ENCODE measurements around the gene NDUFAB1.

Gene NDUFAB1

GRCh38 chr16:23607726-23608125, 11.6 kb upstream of the NDUFAB1 start:
- H3K4me3 ChIP-seq (replicated peaks in 1 of 2; ENCODE audit: low read depth in 2 of 2, low read length in 2 of 2): no peak overlapping the region
- peak; percentile 20 to 52 for DNase-seq (ENCODE audit: low read depth in 2 of 2)
- no peak for TF ChIP-seq CTCF (IDR thresholded peaks at IDR 0.05; ENCODE audit: low read depth, low read length)

GRCh38 chr16:23597003-23597756, 1.1 kb upstream of the NDUFAB1 start:
- TF ChIP-seq CTCF (IDR thresholded peaks at IDR 0.05; ENCODE audit: low read depth, low read length): peak; percentile 1
- peak in 1 of 2 donors; percentile 4 for DNase-seq (ENCODE audit: low read depth in 2 of 2)
- no peak overlapping the region for H3K4me3 ChIP-seq (replicated peaks in 1 of 2; ENCODE audit: low read depth in 2 of 2, low read length in 2 of 2)

GRCh38 chr16:23595246-23595950, 718 bp downstream of the NDUFAB1 start:
- TF ChIP-seq CTCF (IDR thresholded peaks at IDR 0.05; ENCODE audit: low read depth, low read length): no peak
- H3K4me3 ChIP-seq (replicated peaks in 1 of 2; ENCODE audit: low read depth in 2 of 2, low read length in 2 of 2): peak overlapping the region; percentile 87 to 98
- peak in 1 of 2 donors; percentile 5 for DNase-seq (ENCODE audit: low read depth in 2 of 2)

GRCh38 chr16:23594186-23594585, 1.9 kb downstream of the NDUFAB1 start:
- no peak for DNase-seq (ENCODE audit: low read depth in 2 of 2)
- H3K4me3 ChIP-seq (replicated peaks in 1 of 2; ENCODE audit: low read depth in 2 of 2, low read length in 2 of 2): no peak overlapping the region
- TF ChIP-seq CTCF (IDR thresholded peaks at IDR 0.05; ENCODE audit: low read depth, low read length): no peak

- no peak for DNase-seq (ENCODE audit: low read depth in 2 of 2)
- TF ChIP-seq CTCF (IDR thresholded peaks at IDR 0.05; ENCODE audit: low read depth, low read length): no peak
- H3K4me3 ChIP-seq (replicated peaks in 1 of 2; ENCODE audit: low read depth in 2 of 2, low read length in 2 of 2): no peak overlapping the region
Measured at GRCh38 chr16:23590181-23590580, 5.9 kb downstream of the NDUFAB1 start.

GRCh38 chr16:23587726-23588125, 8.4 kb downstream of the NDUFAB1 start:
- peak; percentile 65 to 88 for DNase-seq (ENCODE audit: low read depth in 2 of 2)
- H3K4me3 ChIP-seq (replicated peaks in 1 of 2; ENCODE audit: low read depth in 2 of 2, low read length in 2 of 2): no peak overlapping the region
- TF ChIP-seq CTCF (IDR thresholded peaks at IDR 0.05; ENCODE audit: low read depth, low read length): no peak
